Psoas muscle (tissue), 8 donors: Measurements from ENCODE around the gene NAPSA. TPM values are rescaled to one million over a fixed set of nuclear protein-coding genes. Genes with fewer than 3 reads are reported as not detected.
"Not testable (repeated sequence)": the region's sequence is repeated elsewhere in the genome, so short reads cannot be mapped to it uniquely, and the experiment has no call there.

ENCODE experiments used
- ATAC-seq, 4 donors: fragments of 200-7000 bp; cut with Tn5 transposase; one replicate each; pipeline ENCODE4 v1.9.1; 2020; ENCODE audit warnings: moderate library complexity in 3 of 4, mild to moderate bottlenecking in 2 of 4
- DNase-seq, 2 donors: peaks; one replicate each; pipeline ENCODE4 v3.0.0-alpha.2; 2020
- H3K27ac ChIP-seq: fragments of 200-600 bp; one replicate; pipeline ENCODE4 v1.8.0; 2022
- H3K27me3 ChIP-seq, 3 donors: fragments of 200-600 bp in 1 of 3; one replicate each; pipeline versions ENCODE4 v1.6.1 to v1.8.0; 2013 to 2022; ENCODE audit warnings: low read length in 2 of 3, mild to moderate bottlenecking in 2 of 3, moderate library complexity in 1 of 3; ENCODE audit not compliant: insufficient read depth in 3 of 3
- H3K36me3 ChIP-seq, 2 donors: fragments of 200-600 bp in 1 of 2; one replicate each; pipeline versions ENCODE4 v1.6.1 to v1.8.0; 2013 to 2022; ENCODE audit warnings: low read depth in 1 of 2, mild to moderate bottlenecking in 1 of 2, moderate library complexity in 1 of 2; ENCODE audit not compliant: insufficient read depth in 1 of 2
- H3K4me1 ChIP-seq: fragments of 200-600 bp; one replicate; pipeline ENCODE4 v1.8.0; 2022
- H3K4me3 ChIP-seq: fragments of 200-600 bp; one replicate; pipeline ENCODE4 v1.8.0; 2022; ENCODE audit warnings: mild to moderate bottlenecking
- H3K9me3 ChIP-seq: fragments of 200-600 bp; one replicate; pipeline ENCODE4 v1.8.0; 2022
- CTCF ChIP-seq: fragments of 200-600 bp; IDR thresholded peaks from one replicate; pipeline ENCODE4 v1.8.0; 2022; ENCODE audit warnings: antibody characterized with exemption
- WGBS, 3 donors: extraction: QIAGEN DNeasy Blood & Tissue Kit; methylation state at CpG; one replicate each; pipeline versions ENCODE4 v1.1.6 to v1.1.7; 2013; 5-methylcytosine and 5-hydroxymethylcytosine counted together
- intact Hi-C, 2 donors: fragments of 100-400 bp; cut with DNase I; formaldehyde crosslinking; loops; one replicate each; pipeline versions ENCODE4 v1.11.0 to v1.14.2; 2022
- polyA plus RNA-seq, 3 donors: library from polyadenylated mRNA; stranded (reverse); fragments of 200-250 nt; gene quantifications; one replicate each; pipeline ENCODE4 v1.2.3, GENCODE V29; 2013
- total RNA-seq, 4 donors: library from RNA; stranded (reverse); fragmentation: NEBNext Ultra II Directional in 2 of 4; extraction: Animal tissue kit (Norgen Biotek cat#: 25700) in 2 of 4; gene quantifications; one replicate each; pipeline versions ENCODE4 v1.2.1 to v1.2.4, GENCODE V29; 2021 to 2023
- donor health status: healthy with polysubstance abuse.
- donor health status: DM: no; HTN: no; CAD: no; lungs with moderate emphysema.
- donor health status: Bipolar disorder and iron deficiency.
- donor health status: healthy.
- donor health status: DM: yes; HTN: yes; CAD: no.
- donor health status: DM: no; HTN: no; CAD: no.
- donor health status: DM: no; HTN: no; CAD: no.
- donor health status: DM: yes; HTN: yes; CAD: no.

Gene NAPSA
- total and polyA plus RNA-seq, 7 donors, result 0.10 to 0.47 (median 0.27) TPM; not detected in 3

GRCh38 chr19:50331221-50331993 is 34.0 kb downstream of the NAPSA start:
- peaks cover 5% of the 10 kb centered on the region for H3K4me1 ChIP-seq
- WGBS, 3 donors, result 24 to 25% (median 25%) methylated on average over 7 to 10 of the region's 10 CpGs
- H3K4me3 ChIP-seq, result peak overlapping the region; percentile 65
- DNase-seq, result peak in 1 of 2 donors; percentile 21
- no peaks in the 10 kb centered on the region for H3K9me3 ChIP-seq
- H3K36me3 ChIP-seq, result no peaks in the 10 kb centered on the region
- ATAC-seq, result no peak
- H3K27ac ChIP-seq, result peak overlapping the region; percentile 30
- peaks cover 0 to 16% (median 12%) of the 10 kb centered on the region in 3 donors for H3K27me3 ChIP-seq
- intact Hi-C loops, result no loop called here
- no peak for TF ChIP-seq CTCF

- H3K27ac ChIP-seq, result peak overlapping the region; percentile 65
- peaks cover 0 to 19% (median 12%) of the 10 kb centered on the region in 3 donors for H3K27me3 ChIP-seq
- H3K36me3 ChIP-seq, result no peaks in the 10 kb centered on the region
- no peak for TF ChIP-seq CTCF
- intact Hi-C loops, result no loop called here
- DNase-seq, result peak; percentile 83 to 92
- peak; percentile 53 to 68 (median 57) for ATAC-seq
- peak overlapping the region; percentile 65 for H3K4me3 ChIP-seq
- peaks cover 12% of the 10 kb centered on the region for H3K4me1 ChIP-seq
- H3K9me3 ChIP-seq, result no peaks in the 10 kb centered on the region
- WGBS, 3 donors, result 0 to 3% (median 2%) methylated on average over 23 to 47 of the region's 48 CpGs
Observed at GRCh38 chr19:50330365-50331078, 34.9 kb downstream of the NAPSA start.

GRCh38 chr19:50329926-50330294 is 35.5 kb downstream of the NAPSA start:
- not testable (repeated sequence) for DNase-seq, H3K36me3 ChIP-seq, ATAC-seq, H3K9me3 ChIP-seq
- WGBS, 3 donors, result 10 to 13% (median 12%) methylated on average over 18 of the region's 18 CpGs
- intact Hi-C loops, result loop anchor here in 1 of 2 donors (10.0 kb wide), 1 partner anchor 175 kb away; no protein-coding TSS in a partner anchor
- Histone ChIP-seq H3K4me3 (peak overlapping the region; percentile 65), H3K4me1 (peaks cover 12% of the 10 kb centered on the region), H3K27ac (peak overlapping the region; percentile 65), H3K27me3 (peaks cover 0 to 19% (median 12%) of the 10 kb centered on the region in 3 donors)

GRCh38 chr19:50329146-50329925 is 36.1 kb downstream of the NAPSA start, which contains the start of gene KCNC3:
KCNC3 (minus strand) TSS chr19:50329377; CDS start chr19:50329082, 295 bp downstream.
- H3K9me3 ChIP-seq, result no peaks in the 10 kb centered on the region
- 1 to 2% (median 1%) methylated on average over 40 to 43 of the region's 43 CpGs for WGBS, 3 donors
- TF ChIP-seq CTCF, result no peak
- H3K27ac ChIP-seq, result peak within 1 kb of the TSS; percentile 65
- H3K27me3 ChIP-seq, result peaks cover 0 to 19% (median 12%) of the 10 kb centered on the region in 3 donors
- DNase-seq (peak; percentile 99 to 100), ATAC-seq (peak; percentile 84 to 87 (median 86))
- H3K4me3 ChIP-seq, result peak within 1 kb of the TSS; percentile 65
- H3K4me1 ChIP-seq, result peaks cover 12% of the 10 kb centered on the region
- intact Hi-C loops, result loop anchor here in 1 of 2 donors (10.0 kb wide), 1 partner anchor 175 kb away; no protein-coding TSS in a partner anchor
- no peaks in the 10 kb centered on the region for H3K36me3 ChIP-seq
